Measurements from ENCODE around the gene KCNN1. TPM values are rescaled to one million over a fixed set of nuclear protein-coding genes. Genes with fewer than 3 reads are reported as not detected.

Gene KCNN1
- total RNA-seq, 1 experiment from 2014 or later, result 9.2 TPM

GRCh38 chr19:17926044-17926443 lies 40.9 kb upstream of the KCNN1 start:
- Histone ChIP-seq H3K14ac (ENCODE audit: insufficient read depth, low read length) (no peak overlapping the region), H3K4me2 (ENCODE audit: insufficient read depth, insufficient read length, low read length) (no peak overlapping the region), H4K91ac (ENCODE audit: insufficient read length, low read depth, low read length) (no peak overlapping the region), H3K4me1 (ENCODE audit: insufficient read depth, low read length) (no peaks in the 10 kb centered on the region), H3T11ph (ENCODE audit: low read length) (no peak overlapping the region), H2BK5ac (ENCODE audit: insufficient read length, low read length) (no peak overlapping the region), H2BK12ac (ENCODE audit: insufficient read length, low read depth, low read length) (no peak overlapping the region), H2BK120ac (ENCODE audit: low read depth, low read length, poor library complexity, severe bottlenecking) (no peak overlapping the region), H4K20me1 (ENCODE audit: control insufficient read depth, insufficient read depth, insufficient read length) (no peaks in the 10 kb centered on the region), H3K4ac (ENCODE audit: low read depth, low read length) (no peak overlapping the region), H2BK20ac (ENCODE audit: low read depth, low read length, poor library complexity, severe bottlenecking) (no peak overlapping the region), H3K56ac (ENCODE audit: insufficient read length, low read depth, low read length) (no peak overlapping the region), H4K8ac (replicated peaks; ENCODE audit: insufficient read length, low read depth, low read length) (no peak overlapping the region), H3K23ac (ENCODE audit: insufficient read length, low read depth, low read length) (no peak overlapping the region), H2BK15ac (ENCODE audit: low read depth, low read length) (no peak overlapping the region), H3K79me1 (ENCODE audit: insufficient read depth, low read depth, low read length, poor library complexity, severe bottlenecking) (no peaks in the 10 kb centered on the region), H2AFZ (ENCODE audit: low read length) (no peak overlapping the region), H3K79me2 (ENCODE audit: insufficient read depth, low read length) (no peaks in the 10 kb centered on the region), H2AK5ac (ENCODE audit: insufficient read length, low read length) (no peak overlapping the region), H3K23me2 (ENCODE audit: insufficient read length, low read depth, low read length, poor library complexity, severe bottlenecking) (no peaks in the 10 kb centered on the region), H3K27ac (ENCODE audit: insufficient read length, low read depth, low read length) (no peak overlapping the region), H3K9ac (ENCODE audit: extremely low read depth, insufficient read length, low read length) (no peak overlapping the region), H3K18ac (ENCODE audit: insufficient read length, low read depth, low read length) (no peak overlapping the region), H4K5ac (ENCODE audit: insufficient read length, low read depth, low read length) (no peak overlapping the region), H3K27me3 (ENCODE audit: insufficient read depth, low read length) (no peaks in the 10 kb centered on the region), H3K9me3 (ENCODE audit: control insufficient read depth, low read depth, low read length) (no peaks in the 10 kb centered on the region)
- H3K27ac Mint-ChIP-seq, result no peak overlapping the region
- no peaks in the 10 kb centered on the region; a peak in 1 of 4 replicates for H3K4me1 Mint-ChIP-seq
- peaks cover 9% of the 10 kb centered on the region for H3K27me3 Mint-ChIP-seq (ENCODE audit: low read depth)
- H3K9me3 Mint-ChIP-seq, result peaks cover 0 to 3% of the 10 kb centered on the region in 2 experiments; a peak in 1 of 5 replicates
- no peak for TF ChIP-seq CTCF (conservative IDR thresholded peaks at IDR 0.05)
- no peak for DNase-seq
- no peak overlapping the region for H3K4me3 Mint-ChIP-seq
- no peaks in the 10 kb centered on the region for H3K36me3 Mint-ChIP-seq (ENCODE audit: insufficient read depth in 1 of 3, low read depth in 3 of 3)
- no CpG with 5 or more reads among the region's 4 CpGs for WGBS (ENCODE audit: extremely low coverage, insufficient read length, low lambda C conversion rate)

Measured in H9 (cell line).